Pancreas (tissue), 10 donors: ENCODE results near the gene GALK1. TPM values are rescaled to one million over a fixed set of nuclear protein-coding genes. Genes with fewer than 3 reads are reported as not detected.

Source experiments
- ATAC-seq, 4 donors: fragments of 200-7000 bp; cut with Tn5 transposase; one replicate each; pipeline versions ENCODE4 v1.8.0 to v1.9.1; 2020; ENCODE audit warnings: mild to moderate bottlenecking in 4 of 4, moderate library complexity in 4 of 4
- DNase-seq, 6 donors: peaks; one replicate each; pipeline ENCODE4 v3.0.0-alpha.2; 2020
- FAIRE-seq: peaks from 2 replicates; lab custom pipeline; 2012; peaks lifted over from hg19 to GRCh38; lab: Jason Lieb, UNC
- H3K27ac ChIP-seq, 4 donors: fragments of 200-600 bp; sonication (generic); 1 replicate in 3 of 4; 2 replicates in 1 of 4; pipeline versions ENCODE4 v1.5.0 to v1.8.0; 2020
- H3K27me3 ChIP-seq, 4 donors: fragments of 200-600 bp; one replicate each; pipeline ENCODE4 v1.8.0; 2021
- H3K36me3 ChIP-seq, 3 donors: fragments of 200-600 bp; sonication (generic) in 1 of 3; one replicate each; pipeline versions ENCODE4 v1.5.0 to v1.8.0; 2020 to 2021
- H3K4me1 ChIP-seq, 3 donors: fragments of 200-600 bp; one replicate each; pipeline ENCODE4 v1.8.0; 2021
- H3K4me3 ChIP-seq, 4 donors: fragments of 200-600 bp; sonication (generic) in 2 of 4; one replicate each; pipeline versions ENCODE4 v1.5.0 to v1.8.0; 2020 to 2021
- H3K9me3 ChIP-seq, 4 donors: fragments of 200-600 bp; one replicate each; pipeline ENCODE4 v1.8.0; 2021
- WGBS, 2 donors: extraction: QIAGEN DNeasy Blood & Tissue Kit; methylation state at CpG; one replicate each; pipeline ENCODE4 v1.1.7; 2013; 5-methylcytosine and 5-hydroxymethylcytosine counted together
- intact Hi-C, 3 donors: fragments of 100-400 bp; cut with DNase I; formaldehyde crosslinking; loops; one replicate each; pipeline versions ENCODE4 v1.11.1 to v1.14.2; 2022
- polyA plus RNA-seq, 2 donors: library from polyadenylated mRNA; stranded (reverse); fragments of 200-250 nt; gene quantifications; one replicate each; pipeline ENCODE4 v1.2.3, GENCODE V29; 2013
- total RNA-seq, 6 donors: library from RNA; stranded (reverse); fragmentation: NEBNext Ultra II Directional in 4 of 6; extraction: Animal tissue kit (Norgen Biotek cat#: 25700) in 4 of 6; gene quantifications; one replicate each; pipeline versions ENCODE4 v1.2.1 to v1.2.4, GENCODE V29; 2021 to 2023
- TF ChIP-seq, protein P1 (sequence below), 4 donors: fragments of 200-600 bp; sonication (generic) in 3 of 4; IDR thresholded peaks; one replicate each; pipeline versions ENCODE4 v1.5.0 to v1.8.0; 2021; ENCODE audit warnings: antibody characterized with exemption in 4 of 4
- donor health status: healthy with polysubstance abuse.
- donor health status: DM: no; HTN: no; CAD: no; lungs with moderate emphysema.
- donor health status: DM: no; HTN: no; CAD: no.
- donor health status: control.
- donor health status: control.
- donor health status: Bipolar disorder and iron deficiency.
- donor health status: DM: yes; HTN: yes; CAD: no.
- donor health status: DM: no; HTN: no; CAD: no.
- donor health status: DM: no; HTN: no; CAD: no.
- donor health status: DM: yes; HTN: yes; CAD: no.

The GALK1 gene
- total and polyA plus RNA-seq, 8 donors = 18.0 to 29.8 (median 21.0) TPM

DNA sequence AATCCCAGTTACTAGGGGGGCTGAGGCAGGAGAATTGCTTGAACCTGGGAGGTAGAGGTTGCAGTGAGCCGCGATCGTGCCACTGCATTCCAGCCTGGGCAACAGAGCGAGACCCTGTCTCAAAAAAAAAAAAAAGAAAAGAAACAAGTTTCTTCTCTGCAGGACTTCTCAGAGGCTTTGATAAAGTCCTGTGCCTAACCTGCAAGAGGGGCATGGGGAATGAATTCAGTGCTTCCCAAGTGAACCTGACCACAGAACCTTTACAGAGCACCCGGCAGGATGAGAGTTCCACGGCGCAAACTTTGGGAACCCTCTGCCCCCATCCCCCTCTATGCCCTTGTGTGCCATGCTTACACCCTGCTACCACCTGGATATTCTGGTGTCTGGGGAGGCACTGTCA, 25.8 kb downstream of the GALK1 start:
- no peak for FAIRE-seq
- no peak for DNase-seq
- H3K36me3 ChIP-seq = no peaks in the 10 kb centered on the region
- no peaks in the 10 kb centered on the region for H3K9me3 ChIP-seq
- no peak for ATAC-seq
- H3K27ac ChIP-seq = no peak overlapping the region
- no peak overlapping the region for H3K4me3 ChIP-seq
- no peaks in the 10 kb centered on the region for H3K4me1 ChIP-seq
- TF ChIP-seq, protein P1, sequence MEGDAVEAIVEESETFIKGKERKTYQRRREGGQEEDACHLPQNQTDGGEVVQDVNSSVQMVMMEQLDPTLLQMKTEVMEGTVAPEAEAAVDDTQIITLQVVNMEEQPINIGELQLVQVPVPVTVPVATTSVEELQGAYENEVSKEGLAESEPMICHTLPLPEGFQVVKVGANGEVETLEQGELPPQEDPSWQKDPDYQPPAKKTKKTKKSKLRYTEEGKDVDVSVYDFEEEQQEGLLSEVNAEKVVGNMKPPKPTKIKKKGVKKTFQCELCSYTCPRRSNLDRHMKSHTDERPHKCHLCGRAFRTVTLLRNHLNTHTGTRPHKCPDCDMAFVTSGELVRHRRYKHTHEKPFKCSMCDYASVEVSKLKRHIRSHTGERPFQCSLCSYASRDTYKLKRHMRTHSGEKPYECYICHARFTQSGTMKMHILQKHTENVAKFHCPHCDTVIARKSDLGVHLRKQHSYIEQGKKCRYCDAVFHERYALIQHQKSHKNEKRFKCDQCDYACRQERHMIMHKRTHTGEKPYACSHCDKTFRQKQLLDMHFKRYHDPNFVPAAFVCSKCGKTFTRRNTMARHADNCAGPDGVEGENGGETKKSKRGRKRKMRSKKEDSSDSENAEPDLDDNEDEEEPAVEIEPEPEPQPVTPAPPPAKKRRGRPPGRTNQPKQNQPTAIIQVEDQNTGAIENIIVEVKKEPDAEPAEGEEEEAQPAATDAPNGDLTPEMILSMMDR (IDR thresholded peaks at IDR 0.05) = no peak
- 93 to 96% methylated on average over 7 of the region's 7 CpGs for WGBS, 2 donors
- intact Hi-C loops = no loop called here
- no peaks in the 10 kb centered on the region for H3K27me3 ChIP-seq

DNA sequence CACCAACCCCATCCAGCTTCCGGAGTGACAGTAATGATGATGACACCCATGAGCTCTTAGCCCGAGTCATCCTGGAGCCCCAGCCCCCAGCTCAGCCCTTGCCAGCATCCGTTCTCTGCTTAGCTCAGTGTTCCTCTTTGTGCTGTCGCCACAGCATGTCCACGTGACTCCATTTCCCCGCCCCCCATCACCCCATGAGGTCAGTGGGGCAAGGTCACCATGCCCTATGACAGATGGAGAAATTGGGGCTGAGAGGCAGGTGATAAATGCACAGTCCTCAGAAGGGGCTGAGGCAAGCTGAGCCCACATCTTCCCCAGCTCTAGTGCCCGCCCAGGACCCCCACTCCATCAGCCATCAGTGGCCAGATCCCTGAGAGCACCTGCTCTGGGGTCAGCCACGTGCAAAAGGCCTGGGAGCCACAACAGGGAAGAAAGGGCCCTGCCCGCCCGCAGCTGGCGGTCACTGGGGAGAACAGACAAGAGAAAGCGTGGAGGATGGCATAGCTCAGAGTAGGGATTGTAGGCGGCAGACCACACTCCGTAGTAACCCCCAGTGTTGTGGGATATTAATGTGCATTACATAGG, 26.7 kb downstream of the GALK1 start:
- H3K4me3 ChIP-seq = no peak overlapping the region
- intact Hi-C loops = no loop called here
- no peaks in the 10 kb centered on the region for H3K27me3 ChIP-seq
- WGBS, 2 donors = 73 to 91% methylated on average over 14 of the region's 14 CpGs
- FAIRE-seq = no peak
- H3K36me3 ChIP-seq = no peaks in the 10 kb centered on the region
- H3K27ac ChIP-seq = no peak overlapping the region
- no peaks in the 10 kb centered on the region for H3K9me3 ChIP-seq
- ATAC-seq = peak in 2 of 4 donors; percentile 46 to 57
- DNase-seq = no peak
- no peaks in the 10 kb centered on the region for H3K4me1 ChIP-seq
- TF ChIP-seq, protein P1 (IDR thresholded peaks at IDR 0.05) = no peak

DNA sequence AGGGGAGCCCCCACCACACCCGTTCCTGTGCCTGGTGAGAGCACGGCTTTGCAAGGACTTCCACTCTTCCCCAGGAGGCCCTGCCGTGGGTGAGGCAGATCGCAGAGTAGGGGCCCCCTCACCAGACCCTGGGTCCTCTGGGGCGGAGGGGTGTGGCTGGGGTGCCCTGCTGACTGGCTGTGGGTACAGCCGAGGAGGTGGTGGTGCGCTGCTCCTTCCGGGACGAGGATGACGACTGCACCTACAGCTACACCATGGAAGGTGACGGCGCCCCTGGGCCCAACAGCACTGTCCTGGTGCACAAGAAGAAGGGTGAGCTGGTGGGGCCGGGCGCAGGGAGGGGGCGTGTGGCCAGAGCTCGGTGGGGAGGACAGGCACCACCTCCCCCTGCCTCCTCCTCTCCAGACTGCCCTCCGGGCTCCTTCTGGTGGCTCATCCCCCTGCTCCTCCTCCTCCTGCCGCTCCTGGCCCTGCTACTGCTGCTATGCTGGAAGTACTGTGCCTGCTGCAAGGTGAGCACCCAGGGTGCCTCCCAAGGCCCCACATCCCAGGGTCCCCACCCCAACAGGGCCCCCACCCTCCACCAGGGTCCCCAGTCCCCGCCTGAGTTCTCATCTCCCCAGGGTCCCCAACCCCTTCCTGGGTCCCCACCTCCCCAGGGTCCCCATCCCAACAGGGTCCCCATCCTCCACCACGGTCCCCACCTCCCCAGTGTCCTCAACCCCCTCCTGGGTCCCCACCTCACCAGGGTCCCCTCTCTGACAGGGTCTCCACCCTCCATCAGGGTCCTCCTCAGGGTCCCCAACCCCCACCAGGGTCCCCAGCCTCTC, 27.6 kb downstream of the GALK1 start:
- intact Hi-C loops = no loop called here
- WGBS, 2 donors = 86 to 89% methylated on average over 14 to 20 of the region's 20 CpGs

DNA sequence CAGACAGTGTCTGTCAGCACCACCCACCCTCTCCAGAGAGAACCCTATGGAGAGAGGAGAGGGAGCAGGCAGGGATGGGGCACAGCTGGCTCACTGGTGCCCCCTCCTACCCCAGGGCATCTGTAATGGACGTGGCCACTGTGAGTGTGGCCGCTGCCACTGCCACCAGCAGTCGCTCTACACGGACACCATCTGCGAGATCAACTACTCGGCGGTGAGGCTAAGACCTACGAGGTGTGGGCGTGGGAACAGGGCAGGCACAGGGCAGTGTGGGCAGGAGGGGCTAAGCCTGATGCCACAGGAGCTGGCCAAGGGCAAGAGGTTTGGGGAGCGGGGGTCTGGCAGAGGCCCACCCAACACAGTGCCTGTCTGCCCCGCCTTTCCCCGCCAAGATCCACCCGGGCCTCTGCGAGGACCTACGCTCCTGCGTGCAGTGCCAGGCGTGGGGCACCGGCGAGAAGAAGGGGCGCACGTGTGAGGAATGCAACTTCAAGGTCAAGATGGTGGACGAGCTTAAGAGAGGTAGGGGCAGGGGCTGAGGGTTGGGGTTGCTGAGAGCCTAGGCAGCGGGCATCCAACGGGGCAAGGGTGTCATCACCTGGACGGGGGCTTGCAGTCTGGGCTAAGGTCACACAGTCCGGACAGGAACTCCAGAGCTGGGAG, 28.7 kb downstream of the GALK1 start:
- no peak for ATAC-seq
- 84 to 91% methylated on average over 26 of the region's 26 CpGs for WGBS, 2 donors
- peak in 1 of 6 donors; percentile 55 for DNase-seq
- Histone ChIP-seq H3K4me1 (no peaks in the 10 kb centered on the region), H3K27me3 (no peaks in the 10 kb centered on the region), H3K4me3 (no peak overlapping the region), H3K27ac (no peak overlapping the region), H3K9me3 (no peaks in the 10 kb centered on the region), H3K36me3 (peaks cover 0 to 7% (median 0%) of the 10 kb centered on the region in 3 donors)
- intact Hi-C loops = no loop called here
- no peak for FAIRE-seq
- TF ChIP-seq, protein P1 (IDR thresholded peaks at IDR 0.05) = no peak

More for the DNA sequence above, 27.6 kb downstream of the GALK1 start:
- Histone ChIP-seq H3K4me3 (no peak overlapping the region), H3K27me3 (no peaks in the 10 kb centered on the region), H3K27ac (no peak overlapping the region), H3K36me3 (no peaks in the 10 kb centered on the region), H3K9me3 (no peaks in the 10 kb centered on the region), H3K4me1 (no peaks in the 10 kb centered on the region)
- ATAC-seq (no peak), FAIRE-seq (no peak), DNase-seq (peak in 2 of 6 donors; percentile 30 to 58)
- TF ChIP-seq, protein P1 (IDR thresholded peaks at IDR 0.05) = no peak
